Measurements from ENCODE around the gene STEAP1.
A peak's percentile ranks its signal among the peaks of the same experiment; 100 is the strongest.

Gene STEAP1

DNA sequence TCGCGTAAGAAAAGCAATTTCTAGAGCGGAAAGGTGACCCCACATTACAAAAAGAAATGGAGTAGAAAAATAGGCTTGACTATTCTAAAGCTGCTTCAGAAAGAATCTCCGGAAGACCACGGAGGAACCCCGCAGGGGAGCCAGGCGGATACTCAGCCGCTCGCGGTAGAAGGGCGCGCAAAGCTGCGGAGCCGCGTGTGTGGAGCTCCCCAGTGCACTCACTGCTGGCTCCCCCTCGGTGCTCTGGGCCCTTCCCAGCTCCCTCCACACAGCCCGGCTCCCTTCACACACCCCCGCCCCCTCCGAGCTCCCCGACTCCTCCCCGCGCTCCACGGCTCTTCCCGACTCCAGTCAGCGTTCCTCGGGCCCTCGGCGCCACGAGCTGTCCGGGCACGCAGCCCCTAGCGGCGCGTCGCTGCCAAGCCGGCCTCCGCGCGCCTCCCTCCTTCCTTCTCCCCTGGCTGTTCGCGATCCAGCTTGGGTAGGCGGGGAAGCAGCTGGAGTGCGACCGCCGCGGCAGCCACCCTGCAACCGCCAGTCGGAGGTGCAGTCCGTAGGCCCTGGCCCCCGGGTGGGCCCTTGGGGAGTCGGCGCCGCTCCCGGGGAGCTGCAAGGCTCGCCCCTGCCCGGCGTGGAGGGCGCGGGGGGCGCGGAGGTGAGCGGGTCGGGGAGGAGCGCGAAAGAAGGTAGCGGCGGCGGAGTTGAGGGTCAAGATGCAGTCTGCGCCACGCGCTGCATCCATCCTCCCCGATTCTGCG is 57.3 kb downstream of the STEAP1 start, which contains the start of gene STEAP2:
Gene STEAP2 (plus strand): TSS at position 350 of the 758 bp plus-strand sequence. CDS start 13,343 bp downstream, outside the sequence.
- peak; percentile 10 for DNase-seq (ENCODE audit: low spot score)

DNA sequence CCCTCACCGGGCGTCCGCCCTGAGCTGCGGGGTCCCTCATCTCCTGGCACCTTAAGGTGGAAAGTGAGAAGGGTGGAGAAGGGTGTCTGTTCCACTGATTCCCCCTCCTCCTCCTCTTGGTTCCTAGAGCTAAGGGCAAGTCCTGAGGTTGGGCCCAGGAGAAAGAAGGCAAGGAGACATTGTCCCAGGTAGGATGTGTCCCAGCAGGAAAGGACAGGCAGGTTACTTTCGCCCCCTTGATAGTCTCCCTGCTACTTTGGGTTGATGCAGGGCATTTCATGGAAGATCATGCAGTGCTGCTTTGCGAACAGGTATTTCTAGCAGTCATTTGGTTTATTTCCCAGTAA is 57.9 kb downstream of the STEAP1 start:
- DNase-seq (ENCODE audit: low spot score), result no peak

DNA sequence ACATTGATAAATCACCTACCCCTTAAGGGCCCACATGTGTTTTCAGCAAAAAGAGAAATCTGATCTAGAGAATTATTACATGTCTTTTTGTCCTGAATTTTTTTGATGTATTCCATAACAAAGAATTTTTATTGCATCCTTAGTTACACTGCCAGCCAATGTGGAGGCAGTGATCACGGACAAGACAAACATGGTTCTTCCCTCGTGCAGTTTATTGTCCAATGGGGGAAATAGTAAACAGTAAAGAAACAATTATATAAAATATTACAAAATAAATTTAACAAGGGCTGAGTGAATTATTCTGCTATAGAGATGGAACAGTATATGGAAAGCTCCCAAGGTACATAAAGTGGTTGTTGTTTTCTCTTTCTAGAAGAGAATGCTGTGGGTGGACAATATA is 59.3 kb downstream of the STEAP1 start:
- no peak for DNase-seq (ENCODE audit: low spot score)
